KG1 (cell line): ENCODE results near the gene SEMA4F.
A peak's percentile ranks its signal among the peaks of the same experiment; 100 is the strongest.

Experiments used
- DNase-seq: peaks from one replicate; lab custom pipeline; 2025; lab: John Stamatoyannopoulos, UW

Gene SEMA4F

GRCh38 chr2:74659462-74659861, 5.4 kb downstream of the SEMA4F start:
- DNase-seq: no peak

- no peak for DNase-seq
Observed at GRCh38 chr2:74668087-74668486, 14.0 kb downstream of the SEMA4F start.

GRCh38 chr2:74670263-74670662, 16.2 kb downstream of the SEMA4F start:
- DNase-seq: no peak

- DNase-seq: no peak
Observed at GRCh38 chr2:74671479-74671878, 17.4 kb downstream of the SEMA4F start.

- DNase-seq: no peak
Observed at GRCh38 chr2:74673826-74674528, 19.9 kb downstream of the SEMA4F start.

GRCh38 chr2:74675090-74675489, 21.0 kb downstream of the SEMA4F start:
- no peak for DNase-seq

GRCh38 chr2:74676331-74676730, 22.3 kb downstream of the SEMA4F start:
- DNase-seq: no peak

GRCh38 chr2:74679615-74680014, 25.6 kb downstream of the SEMA4F start:
- no peak for DNase-seq

GRCh38 chr2:74682501-74682900, 28.5 kb downstream of the SEMA4F start:
- peak; percentile 11 for DNase-seq

- no peak for DNase-seq
Observed at GRCh38 chr2:74685408-74685807, 31.4 kb downstream of the SEMA4F start.

- DNase-seq: no peak
Observed at GRCh38 chr2:74688881-74689280, 34.8 kb downstream of the SEMA4F start.

GRCh38 chr2:74689671-74690070, 35.6 kb downstream of the SEMA4F start:
- no peak for DNase-seq

GRCh38 chr2:74690571-74690970, 36.5 kb downstream of the SEMA4F start:
- peak; percentile 45 for DNase-seq

GRCh38 chr2:74691929-74692328, 37.9 kb downstream of the SEMA4F start:
- DNase-seq: no peak

GRCh38 chr2:74693213-74693612, 39.2 kb downstream of the SEMA4F start:
- no peak for DNase-seq

GRCh38 chr2:74693668-74694067, 39.6 kb downstream of the SEMA4F start:
- no peak for DNase-seq

- DNase-seq: peak; percentile 28
Observed at GRCh38 chr2:74694281-74694680, 40.2 kb downstream of the SEMA4F start.

- DNase-seq: no peak
Observed at GRCh38 chr2:74695663-74696062, 41.6 kb downstream of the SEMA4F start.

GRCh38 chr2:74696829-74697228, 42.8 kb downstream of the SEMA4F start:
- no peak for DNase-seq

- no peak for DNase-seq
Observed at GRCh38 chr2:74700643-74701372, 46.8 kb downstream of the SEMA4F start.

GRCh38 chr2:74702001-74702715, 48.1 kb downstream of the SEMA4F start:
- no peak for DNase-seq

GRCh38 chr2:74703373-74703772, 49.3 kb downstream of the SEMA4F start:
- DNase-seq: no peak

- DNase-seq: no peak
Observed at GRCh38 chr2:74704216-74704615, 50.2 kb downstream of the SEMA4F start.
